Small intestine (tissue), 7 donors: ENCODE results near the gene TDRD7. TPM values are rescaled to one million over a fixed set of nuclear protein-coding genes. Genes with fewer than 3 reads are reported as not detected.

ENCODE experiments used
- DNase-seq, 2 donors: peaks; one replicate each; pipeline versions ENCODE4 v3.0.0 to v3.0.0-alpha.2; 2013
- FAIRE-seq: peaks from 2 replicates; lab custom pipeline; 2012; peaks lifted over from hg19 to GRCh38; lab: Jason Lieb, UNC
- H3K27ac ChIP-seq, 3 donors: one replicate each; pipeline ENCODE4 v1.5.1; 2013; ENCODE audit warnings: low read length in 2 of 3, mild to moderate bottlenecking in 2 of 3, control low read depth in 1 of 3, inconsistent platforms in 1 of 3, low read depth in 1 of 3, moderate library complexity in 1 of 3
- H3K27me3 ChIP-seq, 3 donors: one replicate each; pipeline ENCODE4 v1.6.1; 2013; ENCODE audit warnings: low read length in 3 of 3, inconsistent platforms in 1 of 3; ENCODE audit not compliant: control insufficient read depth in 3 of 3, insufficient read depth in 3 of 3
- H3K36me3 ChIP-seq, 3 donors: one replicate each; pipeline ENCODE4 v1.6.1; 2013; ENCODE audit warnings: low read length in 3 of 3, inconsistent platforms in 1 of 3, low read depth in 1 of 3, mild to moderate bottlenecking in 1 of 3, moderate library complexity in 1 of 3; ENCODE audit not compliant: control insufficient read depth in 3 of 3, insufficient read depth in 2 of 3
- H3K4me1 ChIP-seq, 3 donors: one replicate each; pipeline ENCODE4 v1.6.1; 2013; ENCODE audit warnings: low read length in 2 of 3, inconsistent platforms in 1 of 3, low read depth in 1 of 3, mild to moderate bottlenecking in 1 of 3, moderate library complexity in 1 of 3; ENCODE audit not compliant: control insufficient read depth in 3 of 3, insufficient read depth in 2 of 3
- H3K4me3 ChIP-seq, 3 donors: one replicate each; pipeline ENCODE4 v1.5.1; 2013; ENCODE audit warnings: low read length in 3 of 3, control low read depth in 1 of 3, inconsistent platforms in 1 of 3, low read depth in 1 of 3, mild to moderate bottlenecking in 1 of 3, moderate library complexity in 1 of 3
- H3K9me3 ChIP-seq, 2 donors: one replicate each; pipeline ENCODE4 v1.6.1; 2013; ENCODE audit warnings: low read depth in 1 of 2, low read length in 1 of 2; ENCODE audit not compliant: control insufficient read depth in 2 of 2, insufficient read depth in 1 of 2
- WGBS, 3 donors: extraction: QIAGEN DNeasy Blood & Tissue Kit; methylation state at CpG; one replicate each; pipeline ENCODE4 v1.1.7; 2013; 5-methylcytosine and 5-hydroxymethylcytosine counted together
- polyA plus RNA-seq, 4 donors: library from polyadenylated mRNA; stranded (reverse) in 3 of 4; unstranded in 1 of 4; fragments of 200-250 nt in 3 of 4; fragments of 120-200 nt in 1 of 4; gene quantifications; one replicate each; pipeline versions ENCODE4 v1.2.1 to v1.2.3, GENCODE V29; 2013
- donor health status: healthy with polysubstance abuse.
- donor health status: control.
- donor health status: control.
- donor health status: Bipolar disorder and iron deficiency.
- donor health status: healthy.

Gene TDRD7
- polyA plus RNA-seq, 4 donors: 15.2 to 24.9 (median 20.3) TPM

- DNase-seq: no peak
- peaks cover 0 to 36% (median 0%) of the 10 kb centered on the region in 3 donors for H3K36me3 ChIP-seq
- no peaks in the 10 kb centered on the region for H3K27me3 ChIP-seq
- 79 to 86% (median 81%) methylated on average over 2 of the region's 2 CpGs for WGBS, 3 donors
- no peaks in the 10 kb centered on the region for H3K9me3 ChIP-seq
- FAIRE-seq: no peak
- H3K27ac ChIP-seq: no peak overlapping the region
- H3K4me3 ChIP-seq: no peak overlapping the region
- no peaks in the 10 kb centered on the region for H3K4me1 ChIP-seq
These were observed 45.0 kb upstream of the TDRD7 start for GRCh38 chr9:97366889-97367288.

- Histone ChIP-seq H3K4me3 (no peak overlapping the region), H3K27ac (no peak overlapping the region), H3K4me1 (no peaks in the 10 kb centered on the region), H3K36me3 (peaks cover 0 to 29% (median 0%) of the 10 kb centered on the region in 3 donors), H3K27me3 (no peaks in the 10 kb centered on the region), H3K9me3 (no peaks in the 10 kb centered on the region)
- WGBS, 3 donors: 77 to 94% (median 87%) methylated on average over 3 of the region's 3 CpGs
- DNase-seq (no peak), FAIRE-seq (no peak)
These were observed 44.2 kb upstream of the TDRD7 start for GRCh38 chr9:97367729-97368128.

- H3K4me3 ChIP-seq: no peak overlapping the region
- peaks cover 0 to 29% (median 0%) of the 10 kb centered on the region in 3 donors for H3K36me3 ChIP-seq
- FAIRE-seq (no peak), DNase-seq (no peak)
- H3K4me1 ChIP-seq: no peaks in the 10 kb centered on the region
- no peaks in the 10 kb centered on the region for H3K9me3 ChIP-seq
- WGBS, 3 donors: 83 to 96% (median 94%) methylated on average over 1 of the region's 1 CpG
- H3K27ac ChIP-seq: no peak overlapping the region
- no peaks in the 10 kb centered on the region for H3K27me3 ChIP-seq
These were observed 42.9 kb upstream of the TDRD7 start for GRCh38 chr9:97368964-97369363.

- 17 to 62% (median 37%) methylated on average over 6 of the region's 6 CpGs for WGBS, 3 donors
- Histone ChIP-seq H3K27ac (peak overlapping the region in 1 of 3 donors; percentile 36), H3K4me1 (no peaks in the 10 kb centered on the region), H3K9me3 (no peaks in the 10 kb centered on the region), H3K4me3 (no peak overlapping the region), H3K27me3 (no peaks in the 10 kb centered on the region), H3K36me3 (peaks cover 0 to 28% (median 0%) of the 10 kb centered on the region in 3 donors)
- no peak for FAIRE-seq
- peak; percentile 22 to 44 for DNase-seq
These were observed 39.3 kb upstream of the TDRD7 start for GRCh38 chr9:97372580-97372979.

GRCh38 chr9:97373331-97373730 lies 38.6 kb upstream of the TDRD7 start:
- Histone ChIP-seq H3K9me3 (no peaks in the 10 kb centered on the region), H3K36me3 (peaks cover 0 to 28% (median 0%) of the 10 kb centered on the region in 3 donors), H3K27me3 (no peaks in the 10 kb centered on the region), H3K4me3 (no peak overlapping the region), H3K27ac (no peak overlapping the region), H3K4me1 (no peaks in the 10 kb centered on the region)
- 16 to 68% (median 40%) methylated on average over 4 of the region's 4 CpGs for WGBS, 3 donors
- FAIRE-seq (no peak), DNase-seq (peak; percentile 60 to 90)

- peaks cover 0 to 25% (median 0%) of the 10 kb centered on the region in 3 donors for H3K36me3 ChIP-seq
These were observed 37.1 kb upstream of the TDRD7 start for GRCh38 chr9:97374811-97375210.

GRCh38 chr9:97376902-97377301 lies 35.0 kb upstream of the TDRD7 start:
- H3K27me3 ChIP-seq: no peaks in the 10 kb centered on the region
- H3K4me1 ChIP-seq: peaks cover 0 to 9% (median 0%) of the 10 kb centered on the region in 3 donors
- peaks cover 0 to 18% (median 0%) of the 10 kb centered on the region in 3 donors for H3K36me3 ChIP-seq
- H3K27ac ChIP-seq: no peak overlapping the region
- DNase-seq (no peak), FAIRE-seq (no peak)
- 71 to 75% (median 75%) methylated on average over 6 of the region's 6 CpGs for WGBS, 3 donors
- no peaks in the 10 kb centered on the region for H3K9me3 ChIP-seq
- no peak overlapping the region for H3K4me3 ChIP-seq

More at GRCh38 chr9:97374811-97375210, 37.1 kb upstream of the TDRD7 start:
- FAIRE-seq: no peak
- no peaks in the 10 kb centered on the region for H3K9me3 ChIP-seq
- no peak overlapping the region for H3K4me3 ChIP-seq
- no peak overlapping the region for H3K27ac ChIP-seq
- 81 to 89% (median 82%) methylated on average over 2 of the region's 2 CpGs for WGBS, 3 donors
- H3K4me1 ChIP-seq: no peaks in the 10 kb centered on the region
- no peaks in the 10 kb centered on the region for H3K27me3 ChIP-seq
- no peak for DNase-seq

- Histone ChIP-seq H3K4me3 (no peak overlapping the region), H3K27me3 (no peaks in the 10 kb centered on the region), H3K9me3 (no peaks in the 10 kb centered on the region), H3K4me1 (peaks cover 3 to 49% (median 20%) of the 10 kb centered on the region in 3 donors), H3K36me3 (no peaks in the 10 kb centered on the region), H3K27ac (peak overlapping the region; percentile 28 to 84 (median 73))
- DNase-seq (peak; percentile 85 to 86), FAIRE-seq (peak; percentile 15)
- WGBS, 3 donors: 19 to 61% (median 23%) methylated on average over 2 of the region's 2 CpGs
These were observed 29.7 kb upstream of the TDRD7 start for GRCh38 chr9:97382099-97382718.
